Dermis blood vessel endothelial cell (primary cell): ENCODE measurements around the gene ALG9. TPM values are rescaled to one million over a fixed set of nuclear protein-coding genes. Genes with fewer than 3 reads are reported as not detected.

Source experiments
- DNase-seq: peaks from one replicate; pipeline ENCODE4 v3.0.0; 2010
- total RNA-seq: library from RNA; depleted of rRNA; stranded (reverse); fragments of >200 nt; gene quantifications from 2 replicates; pipeline ENCODE4 v1.2.3, GENCODE V29; 2014

The ALG9 gene
- total RNA-seq, 1 donor from 2014 or later, result 31.8 TPM

DNA sequence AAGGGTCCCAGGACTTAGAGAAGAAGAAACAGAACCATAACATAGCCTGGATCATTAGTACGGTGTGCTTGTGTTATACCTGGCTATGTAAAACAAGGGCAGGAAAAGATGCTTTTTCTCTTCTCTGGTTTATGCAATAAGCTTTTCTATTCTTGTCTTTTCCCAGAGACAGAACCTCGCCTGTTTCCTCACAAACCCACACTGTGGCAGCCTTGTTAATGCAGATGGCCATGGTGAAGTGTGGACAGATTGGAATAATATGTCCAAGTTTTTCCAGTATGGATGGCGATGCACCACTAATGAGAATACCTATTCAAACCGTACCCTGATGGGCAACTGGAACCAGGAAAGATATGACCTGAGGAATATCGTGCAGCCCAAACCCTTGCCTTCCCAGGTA, 10.8 kb upstream of the ALG9 start:
- DNase-seq, result no peak

GRCh38 chr11:111879637-111879960, 8.2 kb upstream of the ALG9 start:
- no peak for DNase-seq

- DNase-seq, result peak; percentile 99
Measured at GRCh38 chr11:111878849-111879636, 7.7 kb upstream of the ALG9 start, which contains the start of the genes CFAP68 and FDXACB1. Gene CFAP68, plus strand, starts transcription at chr11:111879541. Its CDS starts 20 bp downstream, at chr11:111879561. Gene FDXACB1, minus strand, starts transcription at chr11:111879165. Its CDS starts 33 bp downstream, at chr11:111879132.

GRCh38 chr11:111878385-111878848, 7.0 kb upstream of the ALG9 start:
- DNase-seq, result peak; percentile 29

GRCh38 chr11:111871693-111872161, 346 bp upstream of the ALG9 start:
- DNase-seq, result no peak

DNA sequence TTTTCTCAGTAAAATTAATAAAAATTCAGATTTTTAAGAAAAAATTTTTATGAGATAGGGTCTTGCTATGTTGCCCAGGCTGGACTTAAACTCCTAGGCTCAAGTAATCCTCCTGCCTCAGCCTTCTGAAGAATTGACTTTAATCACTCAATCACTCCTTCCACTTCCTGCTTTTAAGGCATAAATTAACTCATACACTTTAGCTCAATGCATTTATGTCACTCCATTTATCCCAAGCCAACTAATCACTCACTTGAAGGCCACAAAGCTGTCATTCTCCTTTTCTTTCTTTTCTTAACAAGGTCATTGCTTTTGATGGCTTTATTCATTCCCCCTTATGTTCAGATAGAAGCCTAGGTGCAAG, 877 bp downstream of the ALG9 start:
- DNase-seq, result no peak

DNA sequence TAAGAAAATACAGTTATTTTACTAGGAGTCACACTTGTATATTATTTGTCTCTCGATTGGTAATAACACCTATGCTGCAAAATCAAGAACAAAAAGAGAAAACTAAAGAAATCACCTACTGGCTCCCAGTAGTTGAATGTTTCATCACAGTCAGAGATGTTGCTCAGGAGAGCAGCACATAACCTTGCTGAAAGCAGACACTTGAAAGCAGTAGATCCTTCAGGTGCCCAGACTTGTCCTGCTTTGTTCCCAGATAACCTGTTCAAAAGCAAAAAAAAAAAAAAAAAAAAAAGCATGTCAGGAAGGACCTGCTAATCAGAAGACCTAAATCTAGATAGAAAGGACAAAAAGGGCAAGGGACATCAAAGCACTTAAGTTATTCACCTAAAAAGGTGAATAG, 1.3 kb downstream of the ALG9 start:
- no peak for DNase-seq

- no peak for DNase-seq
Measured at GRCh38 chr11:111860257-111860656, 11.1 kb downstream of the ALG9 start.

GRCh38 chr11:111855506-111855905, 15.9 kb downstream of the ALG9 start:
- no peak for DNase-seq

DNA sequence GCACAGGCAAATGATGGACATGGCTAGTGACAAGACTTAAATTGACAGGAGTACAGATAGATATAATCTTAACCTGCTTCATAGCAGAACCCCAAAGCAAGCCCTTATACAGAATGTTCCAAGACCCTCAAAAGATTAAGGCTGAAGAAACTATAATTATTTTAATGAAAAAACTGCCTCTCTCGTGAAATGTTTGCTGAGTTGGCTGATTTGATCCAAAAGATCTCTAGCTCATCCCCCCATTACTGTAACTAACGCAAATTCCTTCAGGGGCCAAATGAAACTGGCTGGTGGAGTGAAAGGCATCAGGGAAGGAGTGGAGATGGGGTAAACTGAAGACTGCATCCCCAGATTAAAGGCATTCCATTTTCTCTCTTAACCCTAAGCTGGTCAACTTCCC, 19.3 kb downstream of the ALG9 start:
- DNase-seq, result no peak

DNA sequence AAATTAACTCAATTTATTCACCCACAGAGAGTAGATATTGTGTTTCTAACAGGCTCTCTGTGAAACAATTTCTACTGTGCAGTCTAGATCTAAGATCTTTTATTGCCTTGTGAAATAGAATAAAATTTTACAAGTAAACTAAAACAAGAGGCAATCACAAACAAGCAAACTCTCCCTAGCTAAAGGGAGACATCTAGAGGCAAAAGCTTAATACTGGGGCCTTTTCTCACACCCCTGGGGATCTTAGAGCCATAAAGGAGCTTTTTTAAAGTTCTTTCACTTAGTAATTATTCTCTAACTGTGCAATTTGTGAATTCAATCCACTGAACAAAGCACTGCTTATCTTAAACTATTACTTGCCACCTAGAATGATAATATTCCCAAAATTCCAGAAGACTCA, 19.7 kb downstream of the ALG9 start:
- peak; percentile 50 for DNase-seq

DNA sequence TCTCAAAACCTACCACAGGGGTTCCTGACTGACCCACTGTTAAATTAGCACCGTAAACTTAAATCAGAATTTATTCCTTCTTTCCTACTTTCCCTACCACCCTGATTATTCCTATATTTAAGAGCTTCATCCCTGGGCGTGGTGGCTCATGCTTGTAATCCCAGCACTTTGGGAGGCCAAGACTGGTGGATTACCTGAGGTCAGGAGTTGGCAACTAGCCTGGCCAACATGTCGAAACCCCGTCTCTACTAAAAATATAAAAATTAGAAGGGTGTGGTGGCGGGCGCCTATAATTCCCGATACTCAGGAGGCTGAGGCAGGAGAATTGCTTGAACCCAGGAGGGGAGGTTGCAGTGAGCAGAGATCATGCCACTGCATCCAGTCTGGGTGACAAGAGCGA, 20.3 kb downstream of the ALG9 start:
- DNase-seq, result no peak

GRCh38 chr11:111849631-111850030, 21.8 kb downstream of the ALG9 start:
- DNase-seq, result no peak

DNA sequence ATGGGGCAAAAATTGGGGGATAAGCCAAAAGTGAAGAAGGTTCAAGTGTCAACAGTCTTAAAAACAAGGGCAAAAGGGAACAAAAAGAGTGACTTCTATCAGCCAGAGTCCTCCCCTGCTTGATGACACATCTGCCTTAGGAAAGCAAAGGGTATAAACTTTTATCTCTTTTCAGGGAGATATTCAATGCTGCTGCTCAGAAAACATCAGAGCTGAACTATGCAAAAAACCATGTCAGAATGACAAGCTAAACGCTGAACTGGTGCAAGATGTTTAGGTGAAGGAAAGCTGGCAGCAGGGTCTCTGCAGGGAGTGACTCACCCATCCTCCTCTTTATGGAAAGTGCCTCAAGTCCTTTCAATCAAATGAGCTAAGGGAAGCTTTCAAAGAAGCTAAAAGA, 24.7 kb downstream of the ALG9 start:
- peak; percentile 71 for DNase-seq

- DNase-seq, result peak; percentile 38
Measured at GRCh38 chr11:111846063-111846462, 25.3 kb downstream of the ALG9 start.

DNA sequence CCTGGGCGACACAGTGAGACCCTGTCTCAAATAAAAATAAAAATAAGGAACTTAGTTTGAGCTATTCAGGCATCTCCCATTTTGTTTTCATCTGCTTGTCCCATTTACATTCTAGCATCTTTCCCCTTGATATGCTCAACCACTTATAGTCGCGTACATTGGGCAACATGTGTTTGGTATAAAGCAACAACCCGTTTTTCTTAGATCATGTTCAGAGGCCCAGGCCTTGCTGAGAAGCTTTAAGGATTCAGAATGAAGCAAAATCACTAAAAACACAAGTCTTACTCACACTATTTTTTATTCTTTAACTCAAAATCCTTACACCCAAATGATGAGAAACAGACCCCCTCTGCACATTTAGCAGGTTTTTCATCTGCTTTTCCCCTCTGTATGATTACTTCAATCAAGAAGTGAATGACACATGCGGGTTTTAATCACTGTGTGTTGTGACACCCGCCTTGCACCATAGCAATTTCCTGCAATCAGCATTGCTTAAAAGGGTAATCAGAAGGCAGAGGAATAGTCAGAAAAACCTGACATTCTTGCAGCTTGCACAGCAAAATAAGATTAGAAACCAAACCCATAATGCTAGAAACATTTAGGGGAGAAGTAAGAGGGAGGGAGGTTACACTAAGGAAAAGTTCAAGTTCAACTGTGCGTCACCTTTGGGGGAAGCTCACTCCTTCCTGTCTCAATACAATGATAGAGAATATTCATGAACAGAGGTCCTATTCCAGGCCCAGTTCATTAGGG, 25.9 kb downstream of the ALG9 start:
- peak; percentile 40 for DNase-seq

DNA sequence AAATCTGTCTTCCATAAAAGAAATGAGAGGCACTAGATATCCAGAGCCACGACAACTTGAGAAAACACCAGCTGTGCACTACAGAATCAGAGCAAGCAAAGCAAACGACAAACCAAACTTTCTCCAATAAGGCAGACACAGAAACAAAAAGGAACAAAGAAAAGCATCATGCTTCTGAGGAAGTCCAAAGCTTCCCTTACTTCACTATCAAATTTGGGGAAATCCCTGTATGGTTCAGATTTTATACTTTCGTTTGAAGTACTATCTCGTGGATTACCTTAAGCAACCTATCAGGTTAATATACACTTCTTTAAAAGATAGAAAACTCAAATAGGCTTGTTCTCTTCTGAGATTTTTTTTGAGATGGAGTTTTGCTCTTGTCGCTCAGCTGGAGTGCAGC, 27.7 kb downstream of the ALG9 start:
- DNase-seq, result no peak

GRCh38 chr11:111841370-111842053, 29.9 kb downstream of the ALG9 start:
- peak; percentile 92 for DNase-seq

GRCh38 chr11:111840143-111840542, 31.2 kb downstream of the ALG9 start:
- DNase-seq, result no peak

DNA sequence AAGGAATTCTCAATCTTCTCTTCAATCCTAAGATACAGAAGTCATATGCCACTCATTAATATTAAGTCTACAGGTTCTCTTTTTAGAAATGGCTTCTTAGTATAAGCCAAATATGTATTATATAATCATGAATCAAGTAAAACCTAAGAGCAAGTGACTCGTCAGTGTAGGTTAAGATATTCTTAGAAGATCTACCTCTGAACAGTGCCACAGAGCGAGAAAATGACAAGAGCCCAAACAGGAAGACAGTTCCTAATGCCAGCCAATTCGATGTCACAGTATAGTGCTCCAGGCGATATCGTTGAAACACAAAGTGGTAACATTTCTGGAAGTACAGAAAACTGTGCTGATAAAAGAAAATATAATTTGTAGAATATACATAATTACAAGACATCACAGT, 33.3 kb downstream of the ALG9 start:
- no peak for DNase-seq

GRCh38 chr11:111837366-111837891, 34.0 kb downstream of the ALG9 start:
- DNase-seq, result no peak

DNA sequence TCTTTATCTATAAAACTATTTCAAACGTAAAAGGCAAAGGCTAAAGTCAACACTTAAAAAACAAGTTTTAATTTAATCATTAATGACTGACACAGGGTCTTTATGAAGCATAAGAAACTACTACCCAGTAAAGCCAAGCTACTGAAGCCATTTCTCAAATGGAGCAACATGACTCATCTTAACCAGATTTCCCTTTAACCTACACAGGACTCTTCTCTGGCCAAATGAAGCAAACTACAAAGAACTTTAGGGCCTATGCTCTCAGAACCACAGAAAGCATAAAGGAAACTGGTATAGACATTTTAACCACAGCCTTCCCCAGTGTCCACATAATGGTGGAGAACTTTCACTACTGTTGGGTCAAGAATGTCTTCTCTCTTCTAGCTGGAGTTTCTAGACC, 34.7 kb downstream of the ALG9 start:
- peak; percentile 7 for DNase-seq

DNA sequence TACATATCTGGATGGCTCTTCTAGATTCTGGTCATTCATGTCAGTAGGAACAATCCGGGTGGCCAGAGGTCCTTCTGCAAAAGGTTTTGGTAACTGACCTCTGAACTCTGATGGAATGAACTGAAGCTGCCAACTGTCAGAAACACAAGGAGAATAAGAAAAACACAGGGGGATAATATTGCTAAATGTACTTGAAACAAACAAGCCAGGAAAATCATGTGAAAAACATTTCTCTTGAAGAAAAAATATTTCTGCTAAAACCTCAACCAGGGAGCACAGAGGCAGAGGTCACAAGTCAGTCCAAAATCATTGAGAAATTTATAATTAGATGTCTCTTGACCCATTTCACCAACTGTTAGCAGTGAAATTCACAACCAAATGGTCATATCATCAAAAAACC, 35.2 kb downstream of the ALG9 start:
- no peak for DNase-seq
